ENCODE measurements around the gene TRIO. TPM values are rescaled to one million over a fixed set of nuclear protein-coding genes. Genes with fewer than 3 reads are reported as not detected.

TRIO gene
- polyA plus RNA-seq, 1 donor (not counting 4 experiments of a cell fraction or from before 2014, with no cell fraction given): 57.2 TPM

- Histone ChIP-seq H2AFZ (ENCODE audit: control insufficient read depth, low read length) (no peak overlapping the region), H3K9me1 (ENCODE audit: control insufficient read depth, extremely low read depth, insufficient read depth, low read length) (peaks cover 2% of the 10 kb centered on the region), H3K27me3 (ENCODE audit: control insufficient read depth, extremely low read depth, insufficient read depth, low read length) (no peaks in the 10 kb centered on the region), H3K4me2 (ENCODE audit: control insufficient read depth, extremely low read depth, insufficient read depth, low read depth, low read length) (peak overlapping the region; percentile 7), H3K9ac (ENCODE audit: control insufficient read depth, extremely low read depth, insufficient read depth, low read length) (no peak overlapping the region), H3K9me3 (ENCODE audit: control insufficient read depth, low read depth, low read length) (no peaks in the 10 kb centered on the region), H3K27ac (ENCODE audit: control insufficient read depth, insufficient read depth, low read length) (no peak overlapping the region), H3K36me3 (ENCODE audit: control insufficient read depth in 2 of 2, extremely low read depth in 1 of 2, insufficient read depth in 2 of 2, low read length in 2 of 2) (peaks cover 0 to 1% of the 10 kb centered on the region in 2 experiments), H3K79me2 (ENCODE audit: control insufficient read depth, insufficient read depth, low read length) (peaks cover 99% of the 10 kb centered on the region), H3K4me1 (ENCODE audit: control insufficient read depth, extremely low read depth, insufficient read depth, low read length) (peaks cover 19% of the 10 kb centered on the region), H4K20me1 (ENCODE audit: control insufficient read depth, extremely low read depth, insufficient read depth, low read length) (peaks cover 9% of the 10 kb centered on the region), H3K4me3 (ENCODE audit: control insufficient read depth in 2 of 3, extremely low read depth in 1 of 3, insufficient read depth in 2 of 3, low read depth in 1 of 3, low read length in 3 of 3) (no peak overlapping the region)
- TF ChIP-seq, protein P1, sequence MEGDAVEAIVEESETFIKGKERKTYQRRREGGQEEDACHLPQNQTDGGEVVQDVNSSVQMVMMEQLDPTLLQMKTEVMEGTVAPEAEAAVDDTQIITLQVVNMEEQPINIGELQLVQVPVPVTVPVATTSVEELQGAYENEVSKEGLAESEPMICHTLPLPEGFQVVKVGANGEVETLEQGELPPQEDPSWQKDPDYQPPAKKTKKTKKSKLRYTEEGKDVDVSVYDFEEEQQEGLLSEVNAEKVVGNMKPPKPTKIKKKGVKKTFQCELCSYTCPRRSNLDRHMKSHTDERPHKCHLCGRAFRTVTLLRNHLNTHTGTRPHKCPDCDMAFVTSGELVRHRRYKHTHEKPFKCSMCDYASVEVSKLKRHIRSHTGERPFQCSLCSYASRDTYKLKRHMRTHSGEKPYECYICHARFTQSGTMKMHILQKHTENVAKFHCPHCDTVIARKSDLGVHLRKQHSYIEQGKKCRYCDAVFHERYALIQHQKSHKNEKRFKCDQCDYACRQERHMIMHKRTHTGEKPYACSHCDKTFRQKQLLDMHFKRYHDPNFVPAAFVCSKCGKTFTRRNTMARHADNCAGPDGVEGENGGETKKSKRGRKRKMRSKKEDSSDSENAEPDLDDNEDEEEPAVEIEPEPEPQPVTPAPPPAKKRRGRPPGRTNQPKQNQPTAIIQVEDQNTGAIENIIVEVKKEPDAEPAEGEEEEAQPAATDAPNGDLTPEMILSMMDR (optimal IDR thresholded peaks at IDR 0.05 in 1 of 3, IDR thresholded peaks at IDR 0.05 in 1 of 3, conservative IDR thresholded peaks at IDR 0.05 in 1 of 3; ENCODE audit: extremely low read depth in 1 of 3, insufficient read depth in 2 of 3, low read length in 3 of 3): no peak
- no peak for TF ChIP-seq EZH2 (IDR thresholded peaks at IDR 0.05; ENCODE audit: low read length)
- dilution Hi-C loops (cut with MboI; ENCODE audit: extremely low pct_ligation_motif_present, low sequenced_read_pairs): no loop called here
- FAIRE-seq (no peak), DNase-seq (ENCODE audit: low read depth, low spot score) (no peak)
These were observed 91.1 kb downstream of the TRIO start for GRCh38 chr5:14234204-14234603.

DNA sequence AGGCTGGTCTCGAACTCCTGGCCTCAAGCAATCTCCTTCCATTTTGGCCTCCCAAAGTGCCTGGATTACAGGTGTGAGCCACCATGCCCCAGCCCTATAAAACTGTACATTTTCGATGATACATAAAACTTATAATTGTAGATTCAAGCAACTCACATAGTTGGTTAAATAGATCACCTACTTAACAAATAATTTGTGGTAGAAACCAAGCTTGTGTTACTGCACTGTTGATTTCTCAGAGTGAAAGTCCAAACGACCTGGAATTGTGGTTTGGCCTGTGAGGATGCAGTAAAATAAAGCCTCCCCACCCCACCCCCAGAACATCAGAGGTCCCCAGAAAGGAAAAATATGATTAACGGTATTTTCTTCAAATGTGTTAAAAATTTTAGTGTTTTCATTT lies 92.7 kb downstream of the TRIO start:
- Histone ChIP-seq H3K9me3 (ENCODE audit: control insufficient read depth, low read depth, low read length) (no peaks in the 10 kb centered on the region), H3K4me2 (ENCODE audit: control insufficient read depth, extremely low read depth, insufficient read depth, low read depth, low read length) (no peak overlapping the region), H3K9ac (ENCODE audit: control insufficient read depth, extremely low read depth, insufficient read depth, low read length) (no peak overlapping the region), H2AFZ (ENCODE audit: control insufficient read depth, low read length) (no peak overlapping the region), H3K27me3 (ENCODE audit: control insufficient read depth, extremely low read depth, insufficient read depth, low read length) (no peaks in the 10 kb centered on the region), H3K4me3 (ENCODE audit: control insufficient read depth in 2 of 3, extremely low read depth in 1 of 3, insufficient read depth in 2 of 3, low read depth in 1 of 3, low read length in 3 of 3) (no peak overlapping the region), H3K36me3 (ENCODE audit: control insufficient read depth in 2 of 2, extremely low read depth in 1 of 2, insufficient read depth in 2 of 2, low read length in 2 of 2) (peaks cover 0 to 1% of the 10 kb centered on the region in 2 experiments), H4K20me1 (ENCODE audit: control insufficient read depth, extremely low read depth, insufficient read depth, low read length) (peaks cover 9% of the 10 kb centered on the region), H3K27ac (ENCODE audit: control insufficient read depth, insufficient read depth, low read length) (no peak overlapping the region), H3K4me1 (ENCODE audit: control insufficient read depth, extremely low read depth, insufficient read depth, low read length) (peaks cover 18% of the 10 kb centered on the region), H3K79me2 (ENCODE audit: control insufficient read depth, insufficient read depth, low read length) (peaks cover 99% of the 10 kb centered on the region), H3K9me1 (ENCODE audit: control insufficient read depth, extremely low read depth, insufficient read depth, low read length) (peaks cover 2% of the 10 kb centered on the region)
- dilution Hi-C loops (cut with MboI; ENCODE audit: extremely low pct_ligation_motif_present, low sequenced_read_pairs): no loop called here
- no peak for DNase-seq (ENCODE audit: low read depth, low spot score)
- FAIRE-seq: no peak
- TF ChIP-seq, protein P1 (optimal IDR thresholded peaks at IDR 0.05 in 1 of 3, IDR thresholded peaks at IDR 0.05 in 1 of 3, conservative IDR thresholded peaks at IDR 0.05 in 1 of 3; ENCODE audit: extremely low read depth in 1 of 3, insufficient read depth in 2 of 3, low read length in 3 of 3): no peak
- TF ChIP-seq EZH2 (IDR thresholded peaks at IDR 0.05; ENCODE audit: low read length): no peak

Data from keratinocyte (primary cell).